Loucy (cell line): ENCODE data around the gene PLA2G4E.
A peak's percentile ranks its signal among the peaks of the same experiment; 100 is the strongest.

Experiments used
- H2AFZ ChIP-seq: fragments of 200-600 bp; sonication (generic); 2 replicates; pipeline ENCODE4 v1.6.0; 2016; ENCODE audit warnings: antibody characterized with exemption, mild to moderate bottlenecking, low read length, moderate library complexity
- H3F3A ChIP-seq: fragments of 200-600 bp; 2 replicates; pipeline ENCODE4 v1.6.0; 2016; ENCODE audit warnings: antibody characterized with exemption, low read depth, mild to moderate bottlenecking
- H3K27me3 ChIP-seq: fragments of 200-600 bp; sonication (generic); 2 replicates; pipeline ENCODE4 v1.6.1; 2014; ENCODE audit warnings: low read length, mild to moderate bottlenecking; ENCODE audit not compliant: insufficient read depth, poor library complexity, severe bottlenecking
- H3K36me3 ChIP-seq: fragments of 200-600 bp; sonication (generic); 2 replicates; pipeline ENCODE4 v1.6.1; 2016; ENCODE audit warnings: low read length; ENCODE audit not compliant: insufficient read depth
- H3K4me1 ChIP-seq: fragments of 200-600 bp; sonication (generic); 2 replicates; pipeline ENCODE4 v1.5.1; 2014; ENCODE audit warnings: low read length, mild to moderate bottlenecking; ENCODE audit not compliant: insufficient read depth, poor library complexity, severe bottlenecking
- H3K4me2 ChIP-seq: fragments of 200-600 bp; sonication (generic); 2 replicates; pipeline ENCODE4 v1.6.0; 2014; ENCODE audit warnings: antibody characterized with exemption, low read length, low read depth, mild to moderate bottlenecking; ENCODE audit not compliant: poor library complexity, severe bottlenecking
- H3K4me3 ChIP-seq: fragments of 200-600 bp; sonication (generic); 2 replicates; pipeline ENCODE4 v1.5.1; 2014; ENCODE audit warnings: low read length, mild to moderate bottlenecking, mixed read lengths; ENCODE audit not compliant: poor library complexity, severe bottlenecking
- H3K79me2 ChIP-seq: fragments of 200-600 bp; sonication (generic); 2 replicates; pipeline ENCODE4 v1.6.1; 2014; ENCODE audit warnings: low read length; ENCODE audit not compliant: insufficient read depth
- H3K9ac ChIP-seq: fragments of 200-600 bp; sonication (generic); 2 replicates; pipeline ENCODE4 v1.6.0; 2014; ENCODE audit warnings: mild to moderate bottlenecking, low read depth, low read length, moderate library complexity; ENCODE audit not compliant: poor library complexity, severe bottlenecking
- H3K9me2 ChIP-seq: fragments of 200-600 bp; sonication (generic); replicated peaks from 2 replicates; pipeline ENCODE4 v1.6.1; 2016; ENCODE audit warnings: low read depth, low read length, mixed read lengths
- H3K9me3 ChIP-seq: fragments of 200-600 bp; sonication (generic); 2 replicates; pipeline ENCODE4 v1.6.1; 2014; ENCODE audit warnings: mild to moderate bottlenecking, antibody characterized with exemption, low read length, low read depth; ENCODE audit not compliant: insufficient read depth
- H4K20me1 ChIP-seq: fragments of 200-600 bp; sonication (generic); 2 replicates; pipeline ENCODE4 v1.6.0; 2014; ENCODE audit warnings: antibody characterized with exemption, low read length, mild to moderate bottlenecking; ENCODE audit not compliant: insufficient read depth, poor library complexity, severe bottlenecking
- CTCF ChIP-seq: fragments of 200-600 bp; sonication (generic); conservative IDR thresholded peaks from 2 replicates; pipeline ENCODE4 v1.5.1; 2014; ENCODE audit warnings: mild to moderate bottlenecking, antibody characterized with exemption, low read length
- EZH2phosphoT487 ChIP-seq: fragments of 200-600 bp; IDR thresholded peaks from 2 replicates; pipeline ENCODE4 v1.6.1; 2018; ENCODE audit warnings: antibody characterized with exemption, mild to moderate bottlenecking, moderate library complexity, borderline replicate concordance

Gene PLA2G4E

GRCh38 chr15:41936649-41937567 lies 83.9 kb downstream of the PLA2G4E start:
- Histone ChIP-seq H3K9me3 (no peaks in the 10 kb centered on the region), H3K36me3 (no peaks in the 10 kb centered on the region; the same call in 1 of the 2 replicates), H2AFZ (no peak overlapping the region), H3F3A (no peaks in the 10 kb centered on the region), H3K27me3 (no peaks in the 10 kb centered on the region), H3K4me1 (peaks cover 12% of the 10 kb centered on the region), H4K20me1 (no peaks in the 10 kb centered on the region), H3K9ac (no peak overlapping the region), H3K4me3 (no peak overlapping the region), H3K4me2 (no peak overlapping the region), H3K79me2 (no peaks in the 10 kb centered on the region), H3K9me2 (no peaks in the 10 kb centered on the region)
- TF ChIP-seq EZH2phosphoT487, result no peak
- peak; percentile 22; the same call in 1 of the 2 replicates for TF ChIP-seq CTCF

- TF ChIP-seq CTCF, result no peak
- no peak for TF ChIP-seq EZH2phosphoT487
- Histone ChIP-seq H2AFZ (no peak overlapping the region), H3K4me2 (no peak overlapping the region), H3K36me3 (no peaks in the 10 kb centered on the region; the same call in 1 of the 2 replicates), H3K4me1 (peaks cover 12% of the 10 kb centered on the region), H3F3A (no peaks in the 10 kb centered on the region), H3K27me3 (no peaks in the 10 kb centered on the region), H3K79me2 (no peaks in the 10 kb centered on the region), H3K4me3 (no peak overlapping the region), H4K20me1 (no peaks in the 10 kb centered on the region), H3K9me2 (no peaks in the 10 kb centered on the region), H3K9ac (no peak overlapping the region), H3K9me3 (no peaks in the 10 kb centered on the region)
Observed at GRCh38 chr15:41936155-41936554, 84.7 kb downstream of the PLA2G4E start.

GRCh38 chr15:41935566-41936020 lies 85.2 kb downstream of the PLA2G4E start:
- no peak for TF ChIP-seq EZH2phosphoT487
- TF ChIP-seq CTCF, result no peak
- no peaks in the 10 kb centered on the region for H3K9me2 ChIP-seq
- no peaks in the 10 kb centered on the region for H3K79me2 ChIP-seq
- H2AFZ ChIP-seq, result no peak overlapping the region
- no peaks in the 10 kb centered on the region for H3K27me3 ChIP-seq
- no peak overlapping the region for H3K4me3 ChIP-seq
- no peak overlapping the region for H3K9ac ChIP-seq
- H3K4me2 ChIP-seq, result no peak overlapping the region
- H3F3A ChIP-seq, result no peaks in the 10 kb centered on the region
- no peaks in the 10 kb centered on the region for H4K20me1 ChIP-seq
- no peaks in the 10 kb centered on the region; the same call in 1 of the 2 replicates for H3K36me3 ChIP-seq
- peaks cover 12% of the 10 kb centered on the region for H3K4me1 ChIP-seq
- H3K9me3 ChIP-seq, result no peaks in the 10 kb centered on the region
